Cerebellar cortex (tissue), 1 donor: ENCODE results near the gene PUDP.

Experiments
- DNase-seq: peaks from one replicate; pipeline ENCODE4 v3.0.0-alpha.2; 2015; ENCODE audit warnings: low spot score

PUDP gene

DNA sequence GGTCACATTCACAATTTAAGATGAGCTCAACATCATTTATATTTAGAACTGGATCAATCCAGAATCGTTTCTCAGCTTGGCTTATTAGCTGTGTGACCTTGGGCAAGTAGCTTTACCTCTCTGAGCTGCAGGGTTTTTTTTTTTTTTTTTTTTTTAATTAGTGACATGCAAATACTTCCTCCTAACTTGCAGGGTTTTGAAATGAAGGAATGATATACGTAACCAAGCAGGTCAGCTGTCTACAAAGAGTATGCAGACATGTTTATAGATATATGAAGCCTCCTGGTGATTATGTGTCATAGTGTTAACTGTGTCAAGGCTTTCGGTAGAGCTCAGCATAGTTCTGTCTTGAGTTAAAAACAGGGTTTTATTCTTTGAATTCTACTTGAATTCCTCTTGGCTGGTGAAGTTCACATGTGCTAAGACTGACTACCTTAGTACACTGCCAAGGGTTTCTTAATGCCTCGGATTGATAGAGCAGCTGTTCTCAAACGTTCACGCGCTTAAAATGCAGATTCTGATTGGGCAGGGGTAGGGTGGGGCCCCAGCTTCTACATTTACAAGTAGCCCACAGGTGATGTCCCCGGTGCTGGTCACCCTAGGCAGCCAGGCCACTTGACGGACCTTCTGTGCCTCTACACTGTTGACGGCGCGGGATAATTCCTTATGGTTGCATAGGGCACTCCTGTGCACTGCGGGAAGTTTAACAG is 1.1 kb downstream of the PUDP start:
- no peak for DNase-seq

DNA sequence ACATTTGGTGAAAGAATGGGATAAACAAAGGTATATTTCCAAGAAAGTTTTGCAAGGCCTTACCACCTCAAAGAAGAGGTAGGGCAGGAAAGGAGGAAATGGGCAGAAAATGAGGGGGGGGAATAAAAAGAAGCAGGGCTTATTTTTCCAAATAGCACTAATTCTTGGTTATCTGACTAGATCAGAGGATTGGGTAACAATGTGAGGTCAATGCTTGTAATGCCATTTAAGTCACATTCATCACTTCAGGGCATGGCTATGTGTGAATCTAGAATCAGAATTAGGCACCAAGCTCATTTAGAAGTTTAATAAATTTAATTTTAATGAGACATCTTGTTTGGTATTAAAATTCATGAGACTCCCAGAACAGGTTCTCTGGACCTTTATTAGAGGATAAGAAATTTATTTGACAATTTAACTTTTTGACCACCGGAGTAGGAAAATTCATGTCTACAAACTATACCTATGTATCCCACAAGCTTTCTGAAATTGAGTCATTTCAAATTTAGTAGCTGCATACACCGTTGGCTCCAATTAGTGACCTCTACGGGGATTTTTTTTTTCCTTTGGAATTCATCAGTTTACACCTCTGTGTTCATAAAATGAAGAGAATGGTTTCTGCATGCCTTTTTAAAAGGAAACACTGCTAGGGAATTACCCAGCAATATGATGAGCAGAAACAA is 1.8 kb downstream of the PUDP start:
- DNase-seq = no peak

DNA sequence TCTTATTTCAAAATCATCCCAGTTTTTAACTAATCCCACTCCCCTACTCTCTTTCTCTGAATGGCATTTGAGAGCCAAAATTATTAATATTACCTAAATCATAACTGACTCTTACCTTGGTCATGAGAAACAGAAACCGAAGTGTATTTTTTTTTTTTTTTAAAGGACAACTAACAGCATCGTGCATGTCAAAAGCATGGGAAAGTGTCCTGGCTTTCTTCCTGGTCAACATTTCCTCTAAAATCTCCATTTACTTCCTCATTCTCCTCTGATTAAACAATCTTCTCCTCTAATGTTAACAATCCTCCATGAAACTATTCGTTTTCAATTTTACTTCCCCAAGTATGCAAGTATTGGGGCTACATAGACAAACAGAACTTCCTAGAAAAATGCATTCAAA is 2.5 kb downstream of the PUDP start:
- DNase-seq = no peak

DNA sequence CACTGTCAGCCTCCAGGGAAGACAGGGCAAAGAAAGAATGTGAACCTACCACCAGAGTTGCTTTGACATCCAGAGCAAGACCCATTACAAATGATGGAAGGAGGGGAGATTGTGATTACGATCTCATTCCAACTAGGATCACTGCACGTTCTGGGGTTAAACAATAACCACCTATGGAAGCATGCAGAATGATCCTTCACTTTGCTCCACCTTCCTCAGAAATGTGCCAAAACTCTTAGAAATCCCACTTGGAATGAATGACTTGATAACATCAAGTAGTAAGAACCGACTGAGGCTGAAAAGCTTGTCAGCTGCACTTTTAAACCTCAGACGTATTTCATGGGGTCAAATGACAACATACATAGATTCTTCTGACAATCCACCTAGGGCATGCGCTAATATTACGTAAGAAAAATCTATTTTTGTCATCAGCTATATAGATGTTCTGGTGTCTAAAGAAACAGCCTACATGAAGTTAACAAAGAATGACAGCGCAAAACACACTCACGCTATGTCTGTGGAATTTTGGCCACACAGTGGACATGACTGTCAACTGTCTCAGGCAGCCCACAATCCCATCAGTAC is 3.9 kb downstream of the PUDP start:
- DNase-seq = no peak

DNA sequence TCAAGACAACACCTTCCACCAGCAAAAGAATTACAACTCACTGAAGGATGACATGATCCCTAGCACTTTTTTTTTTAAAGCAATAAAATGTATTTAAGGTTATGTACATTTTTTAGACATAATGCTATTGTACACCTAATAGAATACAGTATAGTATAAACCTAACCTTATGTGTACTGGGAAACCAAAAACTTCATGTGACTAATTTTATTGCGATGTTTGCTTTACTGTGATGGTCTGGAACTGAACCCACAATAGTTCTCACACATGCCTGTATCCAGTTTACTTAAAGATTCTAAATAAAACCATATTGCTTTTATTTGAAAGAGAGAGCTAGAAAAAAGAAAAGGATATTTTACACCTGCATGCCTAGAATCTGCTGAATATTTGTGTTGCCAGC is 4.9 kb downstream of the PUDP start:
- DNase-seq = no peak

DNA sequence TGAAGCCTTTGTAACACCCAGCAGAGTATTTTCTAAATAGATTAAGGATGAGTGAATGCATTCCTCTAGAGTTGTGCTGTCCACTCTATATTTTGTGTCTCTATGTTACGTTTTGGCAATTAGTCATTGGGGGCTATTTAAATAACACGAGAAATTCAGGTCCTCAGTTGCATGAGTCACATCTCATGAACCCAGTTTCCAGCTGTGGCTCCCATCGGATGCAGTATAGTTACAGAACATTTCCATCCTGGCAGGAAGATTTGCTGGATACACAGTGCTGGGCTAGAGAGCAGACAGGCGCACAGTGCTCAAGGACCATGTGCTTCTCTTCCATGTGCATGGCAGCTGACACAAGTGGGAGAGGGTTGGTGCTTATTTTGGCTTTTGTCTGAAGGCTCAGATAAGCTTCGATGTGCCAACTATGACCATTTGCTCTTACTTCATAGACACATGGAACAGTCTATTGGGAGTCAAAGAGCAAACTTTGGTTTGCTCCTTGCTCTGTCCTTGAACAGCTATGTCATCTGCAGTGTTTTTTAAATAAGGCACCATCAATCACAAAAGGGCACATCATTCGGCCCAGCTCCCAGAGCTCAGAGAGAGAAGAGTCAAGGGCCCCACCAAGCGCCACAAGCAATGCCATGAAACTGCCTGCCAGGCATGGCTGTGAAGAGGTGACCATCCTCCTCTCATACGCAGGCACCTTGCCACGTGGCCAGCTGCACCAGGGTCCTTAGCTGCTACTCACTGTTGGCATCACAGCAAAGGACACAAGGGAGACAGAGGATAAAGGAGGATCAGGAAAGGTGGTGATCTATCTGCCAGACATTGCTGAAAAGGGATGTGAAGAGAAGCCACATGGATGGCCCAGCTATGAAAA is 8.5 kb downstream of the PUDP start:
- no peak for DNase-seq

DNA sequence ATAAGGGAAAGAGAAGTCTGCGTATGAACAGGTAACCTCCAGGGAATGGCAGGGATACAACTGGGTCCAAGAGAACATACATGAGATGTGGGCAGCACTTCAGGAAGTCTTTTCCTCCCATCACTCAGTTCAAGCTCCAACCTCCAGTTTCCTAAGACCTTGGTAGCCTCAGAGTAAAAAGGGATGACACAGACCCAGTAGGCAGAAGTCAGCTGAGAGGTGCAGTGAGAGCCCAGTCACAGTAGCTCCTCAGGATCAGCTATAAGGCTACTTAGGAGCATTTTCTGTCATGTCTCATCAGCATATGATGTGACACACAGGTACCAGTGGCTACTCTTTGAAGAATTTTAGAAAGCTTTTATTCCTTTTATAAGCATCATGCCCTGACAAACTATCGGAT is 13.0 kb downstream of the PUDP start:
- no peak for DNase-seq

DNA sequence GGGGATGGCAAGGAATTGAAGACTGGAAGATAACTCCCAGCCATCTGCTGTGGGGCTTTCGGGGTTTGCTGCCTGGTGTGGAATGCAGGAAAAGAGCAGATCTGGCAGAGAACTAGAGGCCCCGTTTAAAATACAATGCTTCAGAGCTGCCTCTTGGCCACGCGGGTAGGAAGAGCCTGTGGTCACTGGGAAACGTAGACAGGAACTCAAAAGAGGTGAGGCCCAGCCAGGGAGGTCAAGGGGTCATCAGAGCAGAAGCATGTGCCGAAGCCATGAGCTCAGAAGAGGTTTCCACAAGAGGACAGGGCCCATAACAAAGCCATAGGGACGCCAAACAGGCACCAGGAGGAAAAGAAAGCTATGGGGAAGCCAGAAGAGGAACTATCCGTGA is 14.9 kb downstream of the PUDP start:
- DNase-seq = no peak

DNA sequence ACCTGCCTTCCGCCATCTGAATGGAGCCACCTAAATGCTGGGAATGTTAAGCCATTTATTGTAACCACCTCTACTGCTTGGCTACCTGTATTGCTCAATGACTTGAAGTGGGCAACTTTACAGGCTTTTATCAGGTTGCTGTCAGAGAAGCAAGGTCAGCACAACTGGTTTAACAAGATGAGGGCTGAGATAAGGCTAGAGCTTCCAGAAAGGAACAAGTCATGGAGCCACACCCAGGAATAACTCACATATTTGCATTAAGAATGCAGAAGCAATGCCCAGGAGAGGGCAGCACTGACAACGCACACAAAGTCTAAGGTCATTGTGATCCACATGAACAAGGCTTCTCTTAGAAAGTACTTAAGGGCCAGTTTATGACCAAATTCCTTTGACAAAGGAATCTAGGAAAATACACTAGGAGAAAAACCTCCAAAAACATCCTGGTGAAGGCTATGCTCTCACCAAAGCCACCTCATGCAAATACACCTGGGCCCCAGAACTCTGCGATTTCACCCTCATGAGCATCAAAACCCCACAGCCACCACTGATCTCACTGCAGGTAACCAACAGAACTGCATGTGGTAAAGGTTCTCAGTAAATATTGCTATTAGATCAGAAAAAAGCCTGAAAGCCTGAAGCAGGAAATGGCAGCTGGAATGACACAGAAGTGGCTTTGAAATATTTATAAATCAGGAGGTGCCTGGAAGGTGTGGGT is 15.5 kb downstream of the PUDP start:
- peak; percentile 34 for DNase-seq

DNA sequence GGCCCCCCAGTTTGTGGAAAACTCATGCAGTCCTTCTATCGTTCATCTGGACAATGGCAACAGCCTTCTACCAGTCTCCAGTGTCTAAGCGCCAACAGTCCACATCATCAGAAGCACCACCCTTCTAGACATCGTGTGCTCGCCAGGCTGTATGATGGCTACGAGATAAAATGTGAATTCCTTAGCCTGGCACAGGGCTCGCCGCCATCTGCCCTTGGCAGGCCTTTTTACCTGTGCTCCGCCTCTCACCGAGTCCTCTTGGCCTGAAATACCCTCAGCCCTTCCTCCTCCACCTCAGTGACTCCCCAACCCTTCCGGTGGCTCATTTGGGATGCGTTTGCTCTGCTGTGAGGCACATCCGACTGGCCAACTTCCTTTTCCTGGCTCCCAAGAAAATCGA is 16.3 kb downstream of the PUDP start:
- DNase-seq = peak; percentile 33

DNA sequence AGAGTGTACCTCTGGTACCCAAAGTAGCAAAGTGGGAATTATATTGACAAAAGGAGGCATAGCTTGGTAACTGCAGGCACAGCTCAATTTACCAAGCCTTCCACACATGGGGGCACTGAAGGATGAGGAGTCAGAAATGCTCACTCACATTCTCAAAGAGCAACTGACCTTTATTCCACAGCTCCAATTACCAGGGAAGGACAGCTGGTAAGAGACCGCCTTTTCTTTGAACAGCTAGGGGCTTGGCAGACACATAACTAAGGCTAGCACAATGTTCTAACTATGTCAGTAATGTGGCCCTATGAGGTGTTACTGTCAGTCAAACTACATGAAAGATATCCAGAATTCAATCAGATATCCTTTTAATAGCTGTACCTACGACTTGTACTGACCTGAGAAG is 20.9 kb downstream of the PUDP start:
- DNase-seq = no peak

DNA sequence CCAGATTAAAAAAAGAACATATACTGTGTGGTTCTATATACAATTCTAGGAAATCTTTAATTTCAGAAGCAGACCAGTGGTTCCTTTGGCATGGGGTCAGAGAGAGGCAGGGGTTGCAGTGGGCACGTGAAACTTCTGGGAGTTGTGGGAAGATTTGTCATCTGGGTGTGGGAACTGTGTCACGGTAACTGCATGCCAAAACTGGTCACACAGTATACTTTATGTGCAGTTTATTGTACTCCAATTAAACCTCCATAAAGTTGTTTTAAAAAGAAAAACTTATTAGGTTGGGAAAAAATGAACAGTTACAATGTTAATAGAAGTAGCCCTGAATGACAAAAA is 27.1 kb downstream of the PUDP start:
- no peak for DNase-seq

DNA sequence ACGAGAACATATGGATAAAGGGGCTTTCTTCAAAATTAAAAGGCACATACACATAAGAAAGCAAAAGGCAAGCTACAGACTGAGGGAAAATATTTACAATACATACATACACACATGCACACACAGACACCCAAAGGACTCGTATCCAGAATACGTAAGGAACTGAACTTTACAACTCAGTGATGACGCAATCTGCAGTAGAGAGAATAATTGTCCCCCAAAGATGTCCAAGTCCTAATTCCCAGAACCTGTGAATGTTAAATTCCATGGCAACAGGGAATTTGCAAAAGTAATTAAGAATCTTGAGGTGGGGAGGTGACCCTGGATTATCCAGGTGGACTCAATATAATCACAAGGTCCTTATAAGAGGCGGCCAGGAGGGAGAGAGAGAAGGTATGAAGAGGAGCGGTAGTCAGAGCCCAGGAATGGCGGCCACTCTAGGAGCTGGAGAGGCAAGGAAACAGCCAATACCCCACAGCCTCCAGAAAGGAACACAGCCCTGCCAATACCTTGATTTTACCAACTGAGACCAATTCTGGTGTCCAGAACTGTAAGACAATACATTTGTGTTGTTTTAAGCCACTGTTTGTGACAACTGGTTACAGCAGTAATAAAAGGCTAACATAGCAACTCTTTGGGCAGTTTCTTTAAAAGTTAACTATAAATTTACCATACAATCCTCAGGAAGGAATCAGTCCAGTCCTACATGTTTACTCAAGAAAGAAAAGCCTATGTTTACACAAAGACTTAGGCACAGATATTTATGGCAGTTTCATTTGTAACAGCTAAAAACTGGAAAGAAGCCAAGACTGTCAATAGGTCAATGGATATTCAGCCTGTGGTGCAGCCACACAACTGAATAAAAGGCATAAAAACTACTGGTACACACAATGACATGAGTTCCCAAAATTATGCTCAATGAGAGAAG is 27.7 kb downstream of the PUDP start:
- DNase-seq = no peak

DNA sequence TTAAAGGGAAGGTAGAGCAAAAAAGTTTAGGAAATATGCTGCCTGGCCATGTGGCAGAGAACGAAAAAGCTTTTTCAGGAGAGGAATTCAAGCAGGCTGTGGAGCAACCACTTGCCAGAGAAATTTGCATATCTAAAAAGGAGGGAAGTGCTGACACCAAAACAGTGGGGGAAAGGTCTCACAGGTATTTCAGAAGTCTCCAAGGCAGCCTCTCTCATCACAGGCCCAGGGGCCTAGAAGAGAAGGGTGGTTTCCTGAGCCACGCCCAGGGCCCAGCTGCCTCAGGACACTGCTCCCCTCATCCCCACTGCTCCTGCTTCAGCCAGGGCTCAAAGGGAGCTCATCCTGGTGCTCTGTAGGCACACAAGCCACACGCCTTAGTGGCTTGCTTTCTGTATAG is 30.4 kb downstream of the PUDP start:
- no peak for DNase-seq

DNA sequence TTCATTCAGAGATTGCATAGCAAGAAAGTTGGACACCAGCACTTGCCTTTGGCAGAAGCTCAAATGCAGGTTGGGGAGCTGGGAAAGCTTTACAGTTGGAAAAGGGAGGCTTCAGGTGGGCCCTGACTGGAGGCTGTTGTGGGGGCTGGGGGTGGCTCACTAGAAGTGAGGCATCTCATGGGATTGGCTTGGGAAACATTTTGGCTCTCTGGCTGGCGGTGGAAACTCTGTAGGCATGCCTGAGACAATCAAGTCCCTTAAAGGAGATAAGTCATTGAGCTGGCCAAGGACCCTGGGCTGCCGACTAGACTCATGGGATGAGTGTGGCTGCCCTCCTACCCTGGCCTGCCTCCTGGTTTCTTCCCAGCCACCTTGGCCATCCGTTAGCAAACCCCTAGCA is 31.9 kb downstream of the PUDP start:
- DNase-seq = no peak

DNA sequence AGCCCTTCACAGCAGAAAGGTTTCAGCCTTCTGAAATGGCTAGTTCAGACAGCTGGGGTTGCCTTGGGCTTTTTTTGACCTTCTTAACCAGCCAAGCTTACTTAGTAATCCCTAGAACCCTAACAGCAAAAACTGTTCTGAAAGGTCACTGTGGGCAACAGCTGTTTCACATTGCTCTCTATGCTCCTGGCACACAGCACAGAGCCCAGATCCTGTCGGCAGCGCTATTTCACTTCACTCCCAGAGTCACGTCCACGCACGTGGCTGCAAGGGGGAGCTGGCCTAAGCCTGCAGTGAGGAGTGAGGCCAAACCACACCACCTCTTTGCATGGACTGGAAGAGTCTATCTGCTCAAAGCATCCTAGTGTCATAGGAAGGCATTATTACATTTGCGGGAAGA is 32.4 kb downstream of the PUDP start:
- no peak for DNase-seq

DNA sequence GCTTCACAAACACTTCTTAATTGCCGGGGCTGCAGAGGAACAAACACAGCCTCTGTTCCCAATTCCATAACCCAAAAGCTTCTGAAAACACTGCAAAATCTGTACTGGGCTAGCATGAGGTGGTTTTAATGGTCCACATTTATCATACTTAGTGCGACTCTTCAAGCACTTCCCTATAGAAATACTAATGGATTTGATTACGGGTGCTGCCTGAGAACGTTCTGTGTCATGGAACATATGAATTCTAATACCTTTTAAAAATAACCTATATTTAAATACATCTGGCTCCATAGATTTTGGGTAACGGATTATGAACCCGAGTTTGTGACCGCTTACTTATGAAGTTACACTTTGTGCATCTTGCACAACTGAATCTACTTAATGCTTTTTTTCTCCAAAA is 35.9 kb downstream of the PUDP start:
- DNase-seq = no peak

DNA sequence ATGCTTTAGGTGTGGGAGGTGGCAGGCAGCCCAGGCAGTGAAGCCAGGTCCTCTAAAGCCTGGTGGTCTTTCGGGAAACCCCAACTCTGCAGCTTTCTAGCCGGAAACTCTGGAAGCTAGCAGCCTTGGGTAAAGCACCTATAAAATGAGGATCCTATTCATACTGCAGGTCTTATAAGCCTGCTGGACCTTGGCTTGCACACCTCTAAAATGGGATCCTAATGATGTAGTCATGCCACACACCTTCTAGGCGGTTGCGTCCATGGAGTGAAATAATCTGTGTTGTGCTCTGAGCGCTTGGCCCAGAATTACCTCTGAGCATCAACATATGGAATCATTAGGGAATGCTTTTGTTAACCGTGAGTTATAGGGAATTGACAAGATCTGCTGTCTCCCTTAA is 36.4 kb downstream of the PUDP start:
- DNase-seq = no peak

DNA sequence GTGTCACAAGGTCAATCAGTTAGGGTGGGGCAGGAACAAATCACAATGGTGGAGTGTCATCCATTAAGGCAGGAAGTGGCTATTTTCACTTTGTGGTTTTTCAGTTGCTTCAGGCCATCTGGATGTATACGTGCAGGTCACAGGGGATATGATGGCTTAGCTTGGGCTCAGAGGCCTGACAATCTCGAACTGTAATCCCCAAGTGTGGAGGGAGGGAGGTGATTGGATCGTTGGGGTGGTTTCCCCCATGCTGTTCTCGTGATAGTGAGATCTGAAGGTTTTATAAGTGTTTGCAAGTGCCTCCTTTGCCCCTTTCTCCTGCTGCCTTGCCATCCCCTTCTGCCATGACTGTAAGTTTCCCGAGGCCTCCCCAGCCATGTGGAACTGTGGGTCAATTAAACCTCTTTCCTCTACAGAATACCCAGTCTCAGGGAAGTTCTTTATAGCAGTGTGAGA is 37.1 kb downstream of the PUDP start:
- DNase-seq = no peak

DNA sequence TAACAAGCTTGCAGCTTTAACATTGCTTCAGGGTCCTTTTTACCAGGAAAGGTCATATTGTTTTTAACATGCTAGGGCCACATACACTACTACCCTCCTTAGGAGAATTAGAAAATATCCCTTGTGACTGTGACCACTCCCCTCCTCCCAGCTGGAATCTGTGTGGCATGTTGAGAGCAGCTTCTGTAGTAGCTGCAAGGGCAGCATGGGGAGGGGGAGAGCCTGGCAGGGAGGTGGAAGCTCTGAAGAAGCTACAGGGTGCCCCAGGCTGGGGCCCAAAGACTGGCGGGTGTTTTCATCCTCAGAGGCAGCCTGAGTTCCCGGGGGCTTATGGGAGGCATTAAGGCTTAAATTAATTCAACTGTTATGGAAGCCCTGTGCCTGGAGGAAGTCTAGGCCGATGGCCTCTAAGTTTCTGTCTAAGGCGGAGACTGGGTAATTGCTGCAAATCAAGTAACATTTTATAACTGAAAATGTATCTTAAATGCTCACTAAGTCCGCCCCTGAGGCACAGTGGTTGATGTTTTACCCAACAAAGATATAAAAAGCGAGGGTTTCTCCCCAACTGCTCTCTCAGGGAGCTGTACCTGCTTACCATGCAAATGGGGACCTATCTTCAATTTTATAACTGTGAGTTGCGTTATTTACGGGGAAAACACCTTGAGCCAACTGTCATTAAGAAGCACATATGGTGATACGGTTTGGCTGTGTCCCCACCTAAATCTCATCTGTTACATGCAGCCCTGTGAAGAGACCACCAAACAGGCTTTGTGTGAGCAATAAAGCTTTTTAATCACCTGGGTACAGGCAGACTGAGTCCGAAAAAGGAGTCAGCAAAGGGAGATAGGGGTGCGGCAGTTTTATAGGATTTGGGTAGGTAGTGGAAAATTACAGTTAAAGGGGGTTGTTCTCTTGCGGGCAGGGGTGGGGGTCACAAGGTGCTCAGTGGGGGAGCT is 37.8 kb downstream of the PUDP start:
- DNase-seq = no peak
